GM19372 (cell line): Measurements from ENCODE around the gene PAX2.

Experiments used
- ATAC-seq: cut with Tn5 transposase; IDR thresholded peaks from one replicate; pipeline ENCODE4 v1.9.1; 2021; ENCODE audit warnings: mild to moderate bottlenecking, low read depth, moderate library complexity; ENCODE audit not compliant: unreplicated experiment

Gene PAX2

DNA sequence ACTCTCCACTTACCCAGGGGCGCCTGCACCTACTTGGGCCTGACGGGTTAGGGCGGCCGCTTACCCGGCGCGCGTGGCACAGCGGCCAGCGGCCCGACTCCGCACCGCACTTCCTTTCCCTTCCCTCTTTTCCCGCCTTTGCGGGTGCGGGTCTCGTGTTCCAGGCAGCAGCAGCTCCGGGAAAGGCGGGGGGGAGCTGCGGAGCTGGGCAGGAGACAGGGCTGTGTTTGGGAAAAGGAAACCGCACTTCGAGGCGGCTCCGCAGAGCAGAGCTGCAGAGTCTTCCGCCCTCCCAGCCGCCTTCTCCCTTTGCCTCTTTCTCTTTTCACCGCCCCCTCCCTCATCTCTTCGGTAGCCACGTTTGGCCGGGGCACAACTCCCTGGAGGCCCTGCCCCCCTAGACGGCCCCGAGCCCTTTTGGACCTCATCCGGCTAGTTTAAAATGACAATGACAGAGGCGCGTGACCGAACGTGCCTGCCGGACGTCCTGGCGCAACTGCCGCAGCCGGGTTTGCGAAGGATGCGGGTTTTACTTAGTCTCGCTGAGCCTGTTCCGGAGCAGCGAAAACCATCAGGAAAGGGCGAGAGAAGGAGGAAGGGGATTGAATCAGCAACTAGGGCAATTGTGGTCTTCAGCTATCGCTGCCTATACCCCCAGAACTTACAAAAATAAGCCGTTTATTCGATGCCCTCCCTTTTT is 7.9 kb upstream of the PAX2 start:
- ATAC-seq, result no peak

DNA sequence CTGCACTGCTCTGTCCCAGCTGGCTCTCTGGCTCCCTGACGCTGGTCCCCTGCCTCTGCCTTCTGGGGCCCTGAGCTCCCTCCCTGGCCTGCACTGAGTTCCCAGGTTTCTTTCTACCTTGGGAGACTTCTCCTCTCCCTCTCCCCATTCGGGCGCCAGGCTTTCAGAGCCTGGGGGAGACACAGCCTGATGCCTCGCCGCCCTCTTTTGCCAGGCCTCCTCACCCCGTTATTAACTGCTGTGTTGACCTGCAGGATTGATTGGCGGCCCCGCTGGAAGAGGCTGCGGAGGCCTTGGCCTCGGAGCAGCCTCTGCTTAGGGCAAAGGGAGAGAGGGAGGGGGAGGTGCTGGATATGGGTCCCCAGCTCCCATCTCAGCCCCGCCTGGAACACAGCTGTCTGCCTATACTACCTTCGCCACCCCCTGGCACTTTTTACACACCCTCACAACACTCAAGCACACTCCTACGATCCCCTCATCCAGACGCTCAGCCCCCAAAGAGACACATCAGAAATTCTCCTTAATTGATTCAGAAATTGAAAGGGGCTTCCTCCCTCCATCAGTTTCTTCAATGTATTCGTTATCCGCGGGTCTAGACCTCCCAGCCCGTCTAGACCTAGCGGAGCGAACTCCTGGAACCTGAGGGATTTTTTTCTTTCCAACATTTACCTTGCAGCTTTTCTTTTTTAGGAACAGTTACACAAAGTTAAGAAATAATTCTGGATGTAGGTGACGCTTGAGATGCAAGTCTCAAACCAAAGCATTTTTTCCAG is 7.1 kb upstream of the PAX2 start:
- ATAC-seq, result no peak

DNA sequence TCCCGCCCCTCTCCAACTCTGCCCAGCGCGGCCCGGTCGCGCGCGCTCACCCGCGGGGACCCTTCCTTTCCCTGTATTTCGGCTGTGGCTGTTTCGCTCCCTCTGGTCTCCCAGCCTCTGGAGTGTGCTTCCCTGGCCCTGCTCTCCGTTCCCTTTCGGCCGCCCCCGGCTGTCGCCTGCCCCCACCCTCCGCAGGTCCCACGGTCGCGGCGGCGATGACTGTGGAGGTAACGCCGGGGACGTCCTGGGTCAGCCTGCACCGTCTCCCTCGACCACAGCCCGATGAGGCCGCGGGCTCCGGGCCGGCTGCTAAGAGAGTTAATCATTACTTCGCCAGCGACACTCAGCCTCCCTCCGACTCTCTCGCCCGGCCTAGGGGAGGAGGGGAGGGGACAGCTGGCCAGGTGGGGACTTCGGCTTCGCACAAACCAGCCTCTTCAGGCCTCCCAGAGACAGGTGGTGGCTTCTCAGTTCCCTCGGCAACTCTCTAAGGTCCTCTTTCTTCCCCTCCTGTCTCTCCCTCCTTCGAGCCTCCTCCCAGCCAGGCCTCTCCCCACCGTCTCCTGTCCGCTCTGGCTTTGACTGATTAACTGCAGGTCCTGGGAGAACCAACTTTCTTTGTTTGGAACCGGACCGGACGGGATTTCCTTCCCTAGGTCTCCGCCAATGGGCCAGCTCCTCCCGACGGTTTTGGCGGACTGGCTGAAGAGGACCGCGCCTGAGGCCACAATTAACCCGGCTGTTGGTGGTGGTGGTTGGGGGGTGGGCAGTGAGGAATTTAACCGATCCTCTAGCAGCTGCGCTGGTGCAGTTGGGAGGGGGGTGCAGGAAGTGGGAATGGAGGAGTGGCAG is 5.6 kb upstream of the PAX2 start:
- no peak for ATAC-seq

DNA sequence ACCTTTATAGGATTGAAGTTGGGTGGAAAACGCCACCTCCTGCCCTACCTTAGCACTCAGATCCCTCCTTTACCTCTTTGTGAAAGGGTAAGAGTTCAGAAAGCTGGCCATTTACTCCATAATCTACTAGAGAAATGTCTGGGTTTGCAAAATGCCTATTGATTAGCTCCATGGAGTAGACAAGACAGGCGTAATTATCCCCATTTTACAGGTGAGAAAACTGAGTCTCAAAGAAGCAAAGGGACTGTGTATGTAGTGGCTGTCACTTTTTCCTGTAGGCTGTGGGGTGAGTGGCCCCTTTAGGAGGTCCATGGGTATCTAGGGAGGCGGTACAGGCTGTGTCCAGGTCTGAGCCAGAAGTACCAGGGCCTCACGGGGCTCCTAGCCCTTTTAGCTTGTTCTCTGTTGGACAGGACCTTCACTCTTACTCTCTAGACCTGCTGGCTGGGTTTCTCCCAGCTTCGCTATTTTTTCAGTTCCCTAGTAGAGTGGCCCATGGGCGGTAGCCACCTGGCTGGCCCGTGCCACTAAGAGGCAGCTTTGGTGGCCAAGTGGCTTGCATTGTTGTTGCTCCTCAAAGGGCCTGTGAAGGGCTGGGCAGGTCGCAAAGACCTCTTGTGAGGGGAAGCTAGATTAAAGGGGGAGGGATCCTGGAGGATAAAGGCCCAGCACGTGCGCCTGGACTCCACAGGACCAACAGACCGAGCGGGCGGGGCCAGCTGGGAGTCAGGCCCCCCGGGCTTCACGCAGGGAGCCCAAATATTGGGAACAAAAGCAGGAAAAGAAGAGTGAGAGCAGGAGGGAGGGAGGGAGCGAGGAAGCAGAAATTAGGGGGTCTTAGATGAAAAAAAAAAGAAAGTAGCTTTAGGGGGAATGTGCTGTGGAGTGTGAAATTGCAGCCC is 4.7 kb upstream of the PAX2 start:
- ATAC-seq, result no peak

GRCh38 chr10:100741378-100742075 is 3.9 kb upstream of the PAX2 start:
- no peak for ATAC-seq

DNA sequence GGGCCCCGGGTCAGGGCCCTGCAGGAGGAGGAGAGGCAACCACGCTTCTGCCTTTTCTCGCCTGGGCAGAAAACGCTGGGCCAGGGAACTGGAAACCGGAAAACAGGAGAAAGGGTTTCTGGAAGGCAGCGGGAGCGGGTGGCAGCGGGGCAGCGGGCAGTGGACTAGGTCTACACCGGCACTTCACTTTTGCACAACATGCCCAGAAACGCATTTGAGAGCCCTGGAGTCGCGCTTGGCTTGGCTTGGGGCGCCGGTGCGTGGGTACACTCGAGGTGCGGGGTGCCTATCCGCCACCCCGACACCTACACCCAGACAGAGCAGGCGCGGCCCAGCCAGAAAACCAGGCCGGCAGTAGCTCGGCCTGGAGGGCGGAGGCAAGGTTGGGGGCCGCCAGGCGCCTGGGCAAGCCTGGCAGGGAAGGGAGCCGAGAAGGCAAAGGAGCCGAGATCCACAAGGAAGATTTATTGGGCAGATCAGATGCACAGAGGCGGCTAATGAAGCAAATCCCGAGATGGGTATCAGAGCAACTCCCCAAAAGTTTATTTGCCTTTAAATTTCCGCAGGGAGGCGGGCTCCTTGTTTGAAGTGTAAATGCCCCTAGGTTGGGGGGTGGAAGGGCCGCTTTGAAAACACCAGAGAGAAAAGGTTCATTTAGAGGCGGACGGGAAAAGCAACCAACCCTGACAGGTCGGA is 3.2 kb upstream of the PAX2 start:
- no peak for ATAC-seq

GRCh38 chr10:100742936-100743335 is 2.4 kb upstream of the PAX2 start:
- no peak for ATAC-seq

DNA sequence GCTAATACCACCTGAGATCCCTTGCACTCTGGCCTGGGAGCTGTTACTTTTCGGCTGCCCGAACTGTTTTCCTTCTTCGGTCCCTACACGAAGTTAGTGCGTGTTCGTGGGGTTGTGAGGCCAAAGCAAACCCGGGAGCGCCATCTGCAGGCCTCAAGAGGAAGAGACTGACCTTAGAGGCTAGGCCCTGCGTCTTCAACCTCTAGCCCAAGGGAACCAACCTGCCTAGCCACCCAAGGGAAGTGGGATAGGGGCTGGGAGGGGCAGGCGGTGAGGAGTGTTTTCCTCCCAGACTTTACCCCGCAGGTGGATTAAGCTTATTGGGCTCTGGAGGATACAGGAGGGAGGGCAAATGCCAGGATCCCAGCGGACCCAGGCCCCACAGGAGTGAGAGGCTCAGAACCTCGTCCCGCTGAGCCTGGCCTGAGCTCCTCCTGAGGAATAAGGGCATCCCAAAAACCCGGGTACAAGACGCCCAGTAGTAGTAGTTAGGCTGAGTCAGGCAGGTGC is 1.7 kb upstream of the PAX2 start:
- ATAC-seq, result no peak

DNA sequence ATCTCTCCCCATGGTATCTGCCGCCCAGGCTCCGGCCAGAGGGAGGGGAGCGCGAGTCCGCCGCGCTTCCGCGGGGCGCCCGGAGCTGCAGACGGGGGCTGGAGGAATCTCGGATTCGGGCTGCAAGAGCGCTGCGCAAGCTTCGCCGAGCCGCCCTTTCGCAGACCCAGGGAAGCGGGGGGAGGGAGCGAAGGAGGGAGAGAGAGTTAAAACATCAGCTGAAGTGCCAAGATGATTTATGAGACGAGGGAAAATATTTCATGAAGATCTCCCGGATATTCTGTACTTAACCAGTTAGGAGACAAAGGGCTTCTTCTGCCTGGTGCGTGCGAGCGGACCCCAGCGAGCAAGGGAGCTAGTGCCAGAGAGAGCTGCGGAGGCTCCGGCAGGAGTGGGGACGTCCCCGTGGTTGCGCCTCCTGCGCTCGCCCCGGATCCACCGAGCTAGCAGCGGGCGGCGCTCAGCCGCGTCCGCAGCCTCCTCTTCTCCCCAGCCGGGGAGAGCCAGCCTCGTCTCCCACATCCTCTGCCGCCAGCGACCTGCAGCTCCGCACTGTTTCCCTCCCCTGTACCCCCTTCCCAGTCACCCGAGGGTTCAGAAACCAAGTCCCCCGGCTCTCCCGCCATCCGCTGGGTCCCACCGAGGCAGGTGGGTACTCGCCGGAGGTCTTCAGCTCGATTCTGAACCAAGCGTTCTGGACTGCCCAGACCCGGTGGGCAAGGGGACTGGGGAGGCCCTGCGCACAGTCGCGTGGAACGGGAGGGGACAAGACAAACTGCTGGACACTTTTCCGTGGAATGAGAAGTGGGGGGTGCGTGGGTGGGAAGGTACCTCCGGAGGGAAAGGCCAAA is 1.0 kb upstream of the PAX2 start:
- ATAC-seq, result no peak

DNA sequence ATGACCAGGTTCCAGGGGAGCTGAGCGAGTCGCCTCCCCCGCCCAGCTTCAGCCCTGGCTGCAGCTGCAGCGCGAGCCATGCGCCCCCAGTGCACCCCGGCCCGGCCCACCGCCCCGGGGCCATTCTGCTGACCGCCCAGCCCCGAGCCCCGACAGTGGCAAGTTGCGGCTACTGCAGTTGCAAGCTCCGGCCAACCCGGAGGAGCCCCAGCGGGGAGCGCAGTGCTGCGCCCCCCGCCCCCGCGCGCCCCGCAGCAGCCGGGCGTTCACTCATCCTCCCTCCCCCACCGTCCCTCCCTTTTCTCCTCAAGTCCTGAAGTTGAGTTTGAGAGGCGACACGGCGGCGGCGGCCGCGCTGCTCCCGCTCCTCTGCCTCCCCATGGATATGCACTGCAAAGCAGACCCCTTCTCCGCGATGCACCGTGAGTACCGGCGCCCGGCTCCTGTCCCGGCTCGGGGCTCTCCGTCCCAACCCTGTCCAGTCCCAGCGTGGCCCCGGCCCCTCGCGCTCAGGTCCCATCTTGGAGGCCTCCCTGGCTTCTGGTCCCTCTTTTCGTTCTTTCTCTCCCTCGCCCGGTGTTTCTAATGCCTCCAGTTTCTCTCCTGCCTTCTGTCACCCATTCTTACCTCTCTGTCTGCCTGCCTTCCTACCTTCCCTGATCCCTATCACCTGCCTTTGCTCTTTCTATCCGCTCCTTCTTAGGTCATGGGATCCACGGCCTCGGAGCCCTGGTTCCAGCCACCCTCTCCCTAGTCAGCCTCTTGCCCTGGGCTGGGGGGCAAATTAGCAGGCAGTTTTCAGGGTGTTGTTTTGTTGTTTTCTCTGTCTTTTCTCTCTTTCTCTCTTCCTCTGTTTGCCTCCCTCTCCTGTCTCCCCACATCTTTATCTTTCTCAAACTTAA is 751 bp downstream of the PAX2 start:
- no peak for ATAC-seq

GRCh38 chr10:100746784-100747455 is 1.5 kb downstream of the PAX2 start:
- ATAC-seq, result no peak

- ATAC-seq, result no peak
These were observed 2.3 kb downstream of the PAX2 start for GRCh38 chr10:100747456-100748230.

DNA sequence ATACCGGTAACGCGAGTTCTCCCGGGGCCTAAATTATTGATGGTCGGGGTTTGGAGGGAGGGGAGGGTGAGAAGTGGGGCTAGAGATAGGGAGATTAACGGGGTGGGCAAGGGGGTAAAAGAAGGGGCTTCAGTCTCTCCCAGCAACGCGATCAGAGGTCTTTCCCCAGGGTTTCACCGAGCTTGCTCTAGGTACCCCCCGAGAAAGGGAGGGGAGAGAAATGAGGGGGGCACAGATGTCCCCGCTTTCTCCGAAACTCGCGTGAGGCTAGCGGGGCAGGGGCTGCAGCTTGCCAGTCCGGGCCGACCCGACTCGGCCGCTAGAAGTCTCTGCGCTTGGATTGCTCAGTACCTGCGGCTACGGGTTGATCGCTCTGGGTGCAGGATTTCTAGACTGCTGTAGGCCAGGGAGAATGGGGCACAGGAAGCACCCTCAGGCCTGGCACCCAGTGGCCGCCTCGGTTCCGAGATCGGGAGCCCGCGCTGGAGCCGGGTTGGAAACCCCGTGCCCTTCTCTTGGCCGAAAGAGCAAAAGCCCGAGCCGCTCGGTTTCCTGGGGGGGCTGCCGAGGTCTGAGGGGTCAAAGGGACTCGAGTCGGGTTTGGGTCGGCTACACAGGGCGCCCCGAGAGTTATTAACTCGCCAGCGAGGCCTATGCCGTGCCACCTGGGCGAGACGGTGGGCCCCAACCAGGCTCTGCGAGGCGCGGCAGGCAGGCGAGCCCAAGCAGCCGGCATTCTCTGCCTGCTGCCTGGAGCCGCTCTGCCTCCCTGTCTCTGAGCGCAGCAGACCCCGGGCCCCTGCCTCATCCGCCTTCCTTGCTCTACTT is 3.1 kb downstream of the PAX2 start:
- ATAC-seq, result no peak

DNA sequence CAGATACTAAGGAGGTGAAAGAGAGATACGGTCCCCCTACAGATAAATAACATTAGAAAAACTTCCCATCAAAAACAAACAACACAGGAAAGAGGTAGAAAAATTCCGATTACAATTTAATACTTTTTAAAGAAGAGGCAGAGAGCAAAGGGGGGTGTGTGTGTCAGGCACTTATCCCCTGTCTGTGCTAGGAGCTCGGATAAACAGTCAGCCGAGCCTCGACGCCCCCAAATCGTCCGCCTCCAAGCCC is 3.6 kb downstream of the PAX2 start:
- ATAC-seq, result no peak
